HEK293 (cell line): Measurements from ENCODE around the gene WNT6.

Source experiments
- CTCF ChIA-PET: fragments of 350-600 bp; formaldehyde crosslinking; extraction: SDS; loops from one replicate; lab custom pipeline; 2021; ENCODE audit warnings: antibody characterized with exemption; lab: Yijun Ruan, JAX
- POLR2A ChIA-PET: fragments of 300-600 bp; formaldehyde crosslinking; extraction: SDS; loops from one replicate; lab custom pipeline; 2020; ENCODE audit warnings: antibody characterized with exemption, inconsistent platforms; lab: Yijun Ruan, JAX
- H3K27ac ChIP-seq: fragments of 200-500 bp; sonication (Bioruptor generic); 2 replicates; pipeline ENCODE4 v1.5.1; 2014; ENCODE audit warnings: low read depth, low read length, control low read depth, inconsistent platforms; ENCODE audit errors: extremely low read depth
- H3K36me3 ChIP-seq, 2 experiments: fragments of 200-500 bp in 1 of 2; sonication (Bioruptor generic) in 1 of 2; 1 replicate in 1 of 2; 2 replicates in 1 of 2; pipeline ENCODE4 v1.5.1; 2014 to 2017; ENCODE audit warnings: inconsistent platforms in 2 of 2, low read length in 2 of 2; ENCODE audit not compliant: control insufficient read depth in 2 of 2, insufficient read depth in 1 of 2
- H3K4me1 ChIP-seq: fragments of 200-500 bp; sonication (Bioruptor generic); 2 replicates; pipeline ENCODE4 v1.5.1; 2014; ENCODE audit warnings: mild to moderate bottlenecking, low read length, inconsistent platforms; ENCODE audit not compliant: control insufficient read depth, insufficient read depth
- H3K4me3 ChIP-seq: 2 replicates; pipeline ENCODE4 v1.5.1; 2011; ENCODE audit warnings: low read depth, mild to moderate bottlenecking, control low read depth, low read length, moderate library complexity
- H3K9me3 ChIP-seq: fragments of 200-500 bp; sonication (Bioruptor generic); 2 replicates; pipeline ENCODE4 v1.5.1; 2014; ENCODE audit warnings: low read depth, low read length, inconsistent platforms; ENCODE audit not compliant: control insufficient read depth, insufficient read depth
- GLIS1 ChIP-seq: fragments of 450-650 bp; formaldehyde crosslinking; IDR thresholded peaks from 2 replicates; pipeline ENCODE4 v1.5.1; 2016; ENCODE audit warnings: missing biosample characterization, missing genetic modification characterization
- HOXC10 ChIP-seq: sonication (generic); formaldehyde crosslinking; IDR thresholded peaks from 2 replicates; pipeline ENCODE4 v1.8.1; 2023; ENCODE audit warnings: mild to moderate bottlenecking, missing genetic modification reagents
- IKZF3 ChIP-seq: fragments of 450-650 bp; IDR thresholded peaks from 2 replicates; pipeline ENCODE4 v1.5.0; 2018; ENCODE audit warnings: missing biosample characterization, mild to moderate bottlenecking, missing genetic modification characterization, moderate library complexity
- KLF10 ChIP-seq: fragments of 450-650 bp; IDR thresholded peaks from 2 replicates; pipeline ENCODE4 v1.5.1; 2018; ENCODE audit warnings: missing biosample characterization, mild to moderate bottlenecking, missing genetic modification characterization
- KLF7 ChIP-seq: fragments of 450-650 bp; formaldehyde crosslinking; IDR thresholded peaks from 2 replicates; pipeline ENCODE4 v1.5.1; 2016; ENCODE audit warnings: missing biosample characterization, missing genetic modification characterization, borderline replicate concordance
- SCRT1 ChIP-seq: fragments of 450-650 bp; formaldehyde crosslinking; IDR thresholded peaks from 2 replicates; pipeline ENCODE4 v1.5.1; 2016; ENCODE audit warnings: missing biosample characterization, missing genetic modification characterization, borderline replicate concordance
- SP7 ChIP-seq: fragments of 450-650 bp; formaldehyde crosslinking; IDR thresholded peaks from 2 replicates; pipeline ENCODE4 v1.5.1; 2016; ENCODE audit warnings: missing biosample characterization, missing genetic modification characterization
- ZIC2 ChIP-seq: fragments of 450-650 bp; formaldehyde crosslinking; IDR thresholded peaks from 2 replicates; pipeline ENCODE4 v1.5.1; 2016; ENCODE audit warnings: missing biosample characterization, missing genetic modification characterization
- ZNF121 ChIP-seq: fragments of 450-650 bp; formaldehyde crosslinking; IDR thresholded peaks from 2 replicates; pipeline ENCODE4 v1.5.1; 2016; ENCODE audit warnings: missing biosample characterization, missing genetic modification characterization
- ZNF175 ChIP-seq: fragments of 450-650 bp; formaldehyde crosslinking; IDR thresholded peaks from 2 replicates; pipeline ENCODE4 v1.5.1; 2016; ENCODE audit warnings: missing biosample characterization, missing genetic modification characterization
- ZNF19 ChIP-seq: fragments of 450-650 bp; formaldehyde crosslinking; IDR thresholded peaks from 2 replicates; pipeline ENCODE4; 2016; ENCODE audit warnings: missing biosample characterization, missing genetic modification characterization, low read depth
- ZNF274 ChIP-seq, 2 experiments: fragments of 200-500 bp in 1 of 2; fragments of 450-650 bp in 1 of 2; sonication (Bioruptor generic) in 1 of 2; formaldehyde crosslinking in 1 of 2; IDR thresholded peaks; 2 replicates each; pipeline versions ENCODE4 v1.5.1 to v1.6.1; 2014 to 2016; ENCODE audit warnings: borderline replicate concordance in 1 of 2, inconsistent platforms in 1 of 2, low read length in 1 of 2, missing biosample characterization in 1 of 2, missing genetic modification characterization in 1 of 2
- ZNF324 ChIP-seq: fragments of 450-650 bp; formaldehyde crosslinking; IDR thresholded peaks from 2 replicates; pipeline ENCODE4 v1.5.1; 2016; ENCODE audit warnings: missing biosample characterization, missing genetic modification characterization
- ZNF366 ChIP-seq: fragments of 450-650 bp; formaldehyde crosslinking; conservative IDR thresholded peaks from 2 replicates; pipeline ENCODE4 v1.5.1; 2016; ENCODE audit warnings: missing biosample characterization, missing genetic modification characterization
- ZNF391 ChIP-seq: fragments of 450-650 bp; formaldehyde crosslinking; IDR thresholded peaks from 2 replicates; pipeline ENCODE4 v1.5.1; 2016; ENCODE audit warnings: low read depth, missing biosample characterization, missing genetic modification characterization, borderline replicate concordance
- ZNF510 ChIP-seq: fragments of 450-650 bp; formaldehyde crosslinking; IDR thresholded peaks from 2 replicates; pipeline ENCODE4 v1.5.1; 2018; ENCODE audit warnings: mild to moderate bottlenecking, missing genetic modification characterization, missing biosample characterization; ENCODE audit not compliant: insufficient replicate concordance
- ZNF544 ChIP-seq: fragments of 450-650 bp; formaldehyde crosslinking; IDR thresholded peaks from 2 replicates; pipeline ENCODE4 v1.5.0; 2017; ENCODE audit warnings: missing biosample characterization, missing genetic modification characterization
- ZNF580 ChIP-seq: fragments of 450-650 bp; formaldehyde crosslinking; IDR thresholded peaks from 2 replicates; pipeline ENCODE4 v1.5.1; 2016; ENCODE audit warnings: missing biosample characterization, missing genetic modification characterization
- ZNF621 ChIP-seq: fragments of 450-650 bp; formaldehyde crosslinking; IDR thresholded peaks from 2 replicates; pipeline ENCODE4 v1.5.1; 2017; ENCODE audit warnings: missing biosample characterization, missing genetic modification characterization
- ZNF843 ChIP-seq: fragments of 450-650 bp; formaldehyde crosslinking; IDR thresholded peaks from 2 replicates; pipeline ENCODE4 v1.5.1; 2016; ENCODE audit warnings: missing biosample characterization, missing genetic modification characterization
- ZSCAN16 ChIP-seq: fragments of 450-650 bp; formaldehyde crosslinking; IDR thresholded peaks from 2 replicates; pipeline ENCODE4 v1.5.1; 2016; ENCODE audit warnings: missing biosample characterization, missing genetic modification characterization
- TF ChIP-seq, protein P1 (sequence below): fragments of 450-650 bp; formaldehyde crosslinking; optimal IDR thresholded peaks from 2 replicates; pipeline ENCODE3; 2016; ENCODE audit warnings: missing biosample characterization, mild to moderate bottlenecking, missing genetic modification characterization
- TF ChIP-seq, protein P2 (sequence below): fragments of 450-650 bp; formaldehyde crosslinking; IDR thresholded peaks from 2 replicates; pipeline ENCODE4 v1.5.1; 2016; ENCODE audit warnings: missing biosample characterization, missing genetic modification characterization

The WNT6 gene

GRCh38 chr2:218832081-218832480, 27.5 kb upstream of the WNT6 start (continued):
- TF ChIP-seq ZNF324 (tag by site-specific recombination) (no peak), ZNF19 (no peak), ZNF843 (no peak)

- H3K27ac ChIP-seq = no peak overlapping the region
- TF ChIP-seq, protein P1, sequence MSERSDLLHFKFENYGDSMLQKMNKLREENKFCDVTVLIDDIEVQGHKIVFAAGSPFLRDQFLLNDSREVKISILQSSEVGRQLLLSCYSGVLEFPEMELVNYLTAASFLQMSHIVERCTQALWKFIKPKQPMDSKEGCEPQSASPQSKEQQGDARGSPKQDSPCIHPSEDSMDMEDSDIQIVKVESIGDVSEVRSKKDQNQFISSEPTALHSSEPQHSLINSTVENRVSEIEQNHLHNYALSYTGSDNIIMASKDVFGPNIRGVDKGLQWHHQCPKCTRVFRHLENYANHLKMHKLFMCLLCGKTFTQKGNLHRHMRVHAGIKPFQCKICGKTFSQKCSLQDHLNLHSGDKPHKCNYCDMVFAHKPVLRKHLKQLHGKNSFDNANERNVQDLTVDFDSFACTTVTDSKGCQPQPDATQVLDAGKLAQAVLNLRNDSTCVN (tag by site-specific recombination) = no peak
- TF ChIP-seq IKZF3 (tag by site-specific recombination) = no peak
- TF ChIP-seq ZNF621 (tag by site-specific recombination) = no peak
- TF ChIP-seq ZSCAN16 (tag by site-specific recombination) = no peak
- TF ChIP-seq, all 188 proteins: peak for 0
- Histone ChIP-seq H3K4me3 (no peak overlapping the region), H3K4me1 (peaks cover 13% of the 10 kb centered on the region), H3K36me3 (no peaks in the 10 kb centered on the region), H3K9me3 (no peaks in the 10 kb centered on the region)
- ChIA-PET POLR2A (no interaction called here), CTCF (interaction anchor here (0.9 to 1.2 kb wide), 2 partner anchors 15 to 122 kb away, joined by 3 to 4 read pairs; partner anchors contain the start of gene TTLL4)
These were observed 27.1 kb upstream of the WNT6 start for GRCh38 chr2:218832520-218832919.

- no peaks in the 10 kb centered on the region for H3K9me3 ChIP-seq
- H3K4me1 ChIP-seq = peaks cover 13% of the 10 kb centered on the region
- H3K4me3 ChIP-seq = no peak overlapping the region
- TF ChIP-seq ZNF175 (tag by site-specific recombination) = no peak
- TF ChIP-seq ZIC2 (tag by site-specific recombination) = peak; percentile 75
- ChIA-PET POLR2A (no interaction called here), CTCF (interaction anchor here (0.5 to 1.2 kb wide), 5 partner anchors 15 to 123 kb away, joined by 3 to 5 read pairs (median 3); partner anchors contain the start of gene TTLL4)
- H3K27ac ChIP-seq = no peak overlapping the region
- H3K36me3 ChIP-seq = no peaks in the 10 kb centered on the region
These were observed 26.5 kb upstream of the WNT6 start for GRCh38 chr2:218833023-218833609.

DNA sequence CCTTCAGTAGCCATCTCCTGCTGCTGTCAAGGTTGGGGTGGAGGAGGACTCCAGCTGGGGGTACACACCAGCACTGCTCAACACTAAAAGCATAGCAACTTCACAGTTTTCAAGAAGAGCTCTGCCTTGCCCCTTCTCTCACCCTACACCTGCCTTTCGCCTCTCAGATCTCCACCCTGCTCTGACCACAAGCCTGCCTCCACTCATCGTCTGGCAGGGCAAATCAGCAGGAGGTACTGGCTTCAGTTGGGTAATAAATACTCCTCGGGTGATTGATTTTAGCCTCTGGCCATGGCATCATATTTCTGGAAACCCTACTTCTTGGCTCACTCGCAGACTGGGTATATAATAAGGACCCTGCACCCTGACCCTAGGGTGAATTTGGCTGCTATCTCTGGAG, 24.9 kb upstream of the WNT6 start:
- POLR2A ChIA-PET = interaction anchor here (0.5 kb wide), 1 partner anchor 595 kb away, joined by 4 read pairs; no protein-coding TSS in a partner anchor

DNA sequence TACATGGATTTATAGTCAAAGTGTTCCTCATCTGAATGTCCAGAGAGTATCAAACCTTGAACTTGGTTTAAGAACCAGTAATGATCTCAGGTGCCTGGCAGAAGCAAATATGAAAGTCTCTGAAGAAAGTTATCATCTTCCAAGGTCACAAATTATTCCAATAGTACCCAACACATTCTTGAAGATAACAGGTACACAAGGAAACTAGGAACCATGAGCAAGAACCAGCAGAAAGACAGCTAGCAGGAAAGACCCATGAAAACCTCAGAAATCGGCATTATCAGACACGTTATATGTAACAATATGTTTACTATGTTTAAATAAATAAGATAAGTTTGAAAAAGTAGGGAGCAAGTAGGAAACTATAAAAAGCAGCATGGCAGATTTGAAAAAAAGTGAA, 22.1 kb upstream of the WNT6 start:
- no peaks in the 10 kb centered on the region for H3K36me3 ChIP-seq
- H3K4me1 ChIP-seq = peaks cover 13% of the 10 kb centered on the region
- POLR2A ChIA-PET = no interaction called here
- no peak overlapping the region for H3K4me3 ChIP-seq
- H3K27ac ChIP-seq = no peak overlapping the region
- CTCF ChIA-PET = interaction anchor here (0.7 to 4.9 kb wide), 4 partner anchors 9 to 150 kb away, joined by 4 to 22 read pairs (median 4); no protein-coding TSS in a partner anchor
- H3K9me3 ChIP-seq = no peaks in the 10 kb centered on the region
- TF ChIP-seq, protein P2, sequence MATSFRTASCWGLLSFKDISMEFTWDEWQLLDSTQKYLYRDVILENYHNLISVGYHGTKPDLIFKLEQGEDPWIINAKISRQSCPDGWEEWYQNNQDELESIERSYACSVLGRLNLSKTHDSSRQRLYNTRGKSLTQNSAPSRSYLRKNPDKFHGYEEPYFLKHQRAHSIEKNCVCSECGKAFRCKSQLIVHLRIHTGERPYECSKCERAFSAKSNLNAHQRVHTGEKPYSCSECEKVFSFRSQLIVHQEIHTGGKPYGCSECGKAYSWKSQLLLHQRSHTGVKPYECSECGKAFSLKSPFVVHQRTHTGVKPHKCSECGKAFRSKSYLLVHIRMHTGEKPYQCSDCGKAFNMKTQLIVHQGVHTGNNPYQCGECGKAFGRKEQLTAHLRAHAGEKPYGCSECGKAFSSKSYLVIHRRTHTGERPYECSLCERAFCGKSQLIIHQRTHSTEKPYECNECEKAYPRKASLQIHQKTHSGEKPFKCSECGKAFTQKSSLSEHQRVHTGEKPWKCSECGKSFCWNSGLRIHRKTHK (tag by site-specific recombination) = no peak
- TF ChIP-seq KLF7 (tag by site-specific recombination) (no peak), KLF10 (no peak), ZNF121 (tag by site-specific recombination) (no peak), ZNF544 (tag by site-specific recombination) (no peak), SCRT1 (tag by site-specific recombination) (no peak), ZNF274 (IDR thresholded peaks at IDR 0.05; ENCODE audit: low read length) (no peak), ZNF274 (tag by site-specific recombination; IDR thresholded peaks at IDR 0.05; ENCODE audit: borderline replicate concordance) (no peak), HOXC10 (no peak), ZNF580 (no peak), ZNF391 (tag by site-specific recombination) (no peak)
- TF ChIP-seq, protein P1 (tag by site-specific recombination) = no peak

More for the DNA sequence above, 24.9 kb upstream of the WNT6 start:
- H3K27ac ChIP-seq = no peak overlapping the region
- H3K4me1 ChIP-seq = peaks cover 13% of the 10 kb centered on the region
- H3K9me3 ChIP-seq = no peaks in the 10 kb centered on the region
- CTCF ChIA-PET = interaction anchor here (0.7 to 1.2 kb wide), 2 partner anchors 13 to 54 kb away, joined by 3 to 5 read pairs; no protein-coding TSS in a partner anchor
- TF ChIP-seq ZIC2 (tag by site-specific recombination) = peak; percentile 62
- TF ChIP-seq ZNF366 (tag by site-specific recombination) = no peak
- no peak for TF ChIP-seq ZNF510 (tag by site-specific recombination)
- 0 out of 2 replicates have a peak, but pooled peaks have one; percentile 21 for TF ChIP-seq GLIS1 (tag by site-specific recombination)
- 0 out of 2 replicates have a peak, but pooled peaks have one; percentile 11 for TF ChIP-seq SP7 (tag by site-specific recombination)
- no peaks in the 10 kb centered on the region for H3K36me3 ChIP-seq
- H3K4me3 ChIP-seq = no peak overlapping the region
